WERI-Rb-1 (cell line): ENCODE data around the gene PRKCH.

ENCODE experiments used
- DNase-seq: peaks from one replicate; pipeline ENCODE4 v3.0.0-alpha.2; 2020
- H3K27ac ChIP-seq: fragments of 250-450 bp; sonication (Bioruptor Pico); 2 replicates; pipeline ENCODE4 v1.5.1; 2020; ENCODE audit warnings: mild to moderate bottlenecking, moderate library complexity
- H3K27me3 ChIP-seq: fragments of 250-450 bp; sonication (Bioruptor Pico); 2 replicates; pipeline ENCODE4 v1.5.1; 2021; ENCODE audit warnings: mild to moderate bottlenecking, low read depth, moderate library complexity; ENCODE audit not compliant: insufficient read depth, severe bottlenecking
- H3K36me3 ChIP-seq: fragments of 250-450 bp; sonication (Bioruptor Pico); 2 replicates; pipeline ENCODE4 v1.5.1; 2020; ENCODE audit warnings: mild to moderate bottlenecking, moderate library complexity
- H3K4me3 ChIP-seq: 2 replicates; pipeline ENCODE4 v1.5.1; 2011; ENCODE audit warnings: low read depth, mild to moderate bottlenecking, control low read depth, low read length
- H3K9me3 ChIP-seq: fragments of 250-450 bp; sonication (Bioruptor Pico); 2 replicates; pipeline ENCODE4 v1.5.1; 2021; ENCODE audit warnings: mild to moderate bottlenecking, moderate library complexity; ENCODE audit not compliant: severe bottlenecking
- TF ChIP-seq, protein P1 (sequence below): IDR thresholded peaks from 2 replicates; pipeline ENCODE4 v1.5.1; 2011; ENCODE audit warnings: low read depth, mild to moderate bottlenecking, control low read depth, inconsistent platforms, low read length

Gene PRKCH

GRCh38 chr14:61519106-61519505 lies 197.7 kb downstream of the PRKCH start:
- no peaks in the 10 kb centered on the region for H3K27me3 ChIP-seq
- DNase-seq = no peak
- no peaks in the 10 kb centered on the region for H3K9me3 ChIP-seq
- no peak overlapping the region for H3K4me3 ChIP-seq
- H3K27ac ChIP-seq = no peak overlapping the region
- TF ChIP-seq, protein P1, sequence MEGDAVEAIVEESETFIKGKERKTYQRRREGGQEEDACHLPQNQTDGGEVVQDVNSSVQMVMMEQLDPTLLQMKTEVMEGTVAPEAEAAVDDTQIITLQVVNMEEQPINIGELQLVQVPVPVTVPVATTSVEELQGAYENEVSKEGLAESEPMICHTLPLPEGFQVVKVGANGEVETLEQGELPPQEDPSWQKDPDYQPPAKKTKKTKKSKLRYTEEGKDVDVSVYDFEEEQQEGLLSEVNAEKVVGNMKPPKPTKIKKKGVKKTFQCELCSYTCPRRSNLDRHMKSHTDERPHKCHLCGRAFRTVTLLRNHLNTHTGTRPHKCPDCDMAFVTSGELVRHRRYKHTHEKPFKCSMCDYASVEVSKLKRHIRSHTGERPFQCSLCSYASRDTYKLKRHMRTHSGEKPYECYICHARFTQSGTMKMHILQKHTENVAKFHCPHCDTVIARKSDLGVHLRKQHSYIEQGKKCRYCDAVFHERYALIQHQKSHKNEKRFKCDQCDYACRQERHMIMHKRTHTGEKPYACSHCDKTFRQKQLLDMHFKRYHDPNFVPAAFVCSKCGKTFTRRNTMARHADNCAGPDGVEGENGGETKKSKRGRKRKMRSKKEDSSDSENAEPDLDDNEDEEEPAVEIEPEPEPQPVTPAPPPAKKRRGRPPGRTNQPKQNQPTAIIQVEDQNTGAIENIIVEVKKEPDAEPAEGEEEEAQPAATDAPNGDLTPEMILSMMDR = no peak
- no peaks in the 10 kb centered on the region for H3K36me3 ChIP-seq

DNA sequence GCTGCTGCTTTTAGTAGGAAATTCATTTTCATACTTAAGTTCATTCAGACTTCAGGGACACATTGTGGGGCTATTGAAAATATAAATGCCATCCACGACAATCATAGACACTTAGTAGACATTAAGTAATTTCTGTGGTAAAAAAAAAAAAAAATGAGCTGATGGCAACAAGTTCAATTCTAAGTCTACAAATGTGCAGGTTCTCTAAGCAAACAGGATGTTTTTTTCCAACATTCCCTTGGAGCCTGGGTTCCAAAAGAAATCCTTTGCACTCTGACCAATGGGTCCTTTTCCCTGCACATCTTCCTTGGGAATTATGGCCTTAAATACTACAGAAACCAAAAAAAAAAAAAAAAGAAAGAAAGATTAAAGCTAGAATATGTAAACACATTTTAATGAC lies 198.4 kb downstream of the PRKCH start:
- no peaks in the 10 kb centered on the region for H3K9me3 ChIP-seq
- TF ChIP-seq, protein P1 = no peak
- H3K4me3 ChIP-seq = no peak overlapping the region
- no peak for DNase-seq
- H3K27me3 ChIP-seq = no peaks in the 10 kb centered on the region
- no peaks in the 10 kb centered on the region for H3K36me3 ChIP-seq
- no peak overlapping the region for H3K27ac ChIP-seq

DNA sequence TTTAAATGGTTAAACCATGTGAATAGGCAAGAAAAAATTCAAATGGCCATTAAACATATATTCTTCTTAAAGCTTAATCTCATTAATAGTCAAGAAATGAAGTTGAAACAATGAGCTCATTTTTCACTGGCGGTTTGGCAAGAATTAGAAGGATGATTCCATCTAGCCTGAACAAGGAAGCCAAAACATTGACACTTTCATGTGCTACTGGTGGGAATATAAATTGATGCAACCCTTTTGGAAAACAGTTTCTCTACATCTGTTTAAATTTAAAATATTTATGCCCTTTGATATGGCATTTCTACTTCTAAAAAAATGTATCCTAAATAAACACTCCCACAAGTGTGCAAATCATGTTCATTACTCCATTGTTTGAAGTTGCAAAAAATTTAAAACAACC lies 199.2 kb downstream of the PRKCH start:
- Histone ChIP-seq H3K36me3 (no peaks in the 10 kb centered on the region), H3K4me3 (no peak overlapping the region), H3K27ac (no peak overlapping the region), H3K27me3 (no peaks in the 10 kb centered on the region), H3K9me3 (no peaks in the 10 kb centered on the region)
- no peak for DNase-seq
- TF ChIP-seq, protein P1 = no peak

- Histone ChIP-seq H3K27me3 (no peaks in the 10 kb centered on the region), H3K4me3 (no peak overlapping the region), H3K36me3 (no peaks in the 10 kb centered on the region), H3K27ac (no peak overlapping the region), H3K9me3 (no peaks in the 10 kb centered on the region)
- TF ChIP-seq, protein P1 = no peak
- DNase-seq = no peak
Measured at GRCh38 chr14:61521773-61522172, 200.4 kb downstream of the PRKCH start.

- TF ChIP-seq, protein P1 = no peak
- Histone ChIP-seq H3K27me3 (no peaks in the 10 kb centered on the region), H3K27ac (no peak overlapping the region), H3K9me3 (no peaks in the 10 kb centered on the region), H3K36me3 (no peaks in the 10 kb centered on the region), H3K4me3 (no peak overlapping the region)
- DNase-seq = no peak
Measured at GRCh38 chr14:61523751-61524150, 202.4 kb downstream of the PRKCH start.

DNA sequence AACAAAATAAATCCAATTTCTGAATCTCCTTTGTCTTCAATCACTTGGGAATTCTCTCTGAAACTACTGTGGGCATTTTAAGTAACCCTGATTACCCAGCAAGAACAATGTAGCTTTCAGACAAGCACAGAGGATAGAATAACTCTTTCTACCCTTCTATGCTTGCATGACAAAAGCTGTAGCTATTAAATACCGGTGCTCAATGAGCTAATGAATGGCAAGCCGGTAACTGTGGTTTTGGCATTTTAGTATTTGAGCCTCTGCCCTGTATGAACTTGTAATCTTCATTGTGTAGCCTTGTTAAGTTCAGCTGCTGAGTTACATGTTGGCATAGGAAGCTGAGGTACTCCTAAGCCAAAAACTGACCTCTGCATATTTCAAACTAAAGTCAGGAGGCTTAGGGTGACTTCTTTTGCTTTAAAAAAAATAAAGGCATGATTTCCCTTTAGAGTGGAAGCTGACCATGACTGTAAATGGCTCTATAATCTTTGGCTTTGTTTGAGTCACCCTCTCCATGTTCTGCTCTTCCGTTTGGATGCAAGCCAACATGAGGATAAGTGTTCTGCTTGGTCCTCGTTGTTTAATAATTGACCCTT lies 202.9 kb downstream of the PRKCH start:
- no peak overlapping the region for H3K27ac ChIP-seq

More for the DNA sequence above, 202.9 kb downstream of the PRKCH start:
- no peaks in the 10 kb centered on the region for H3K36me3 ChIP-seq
- H3K9me3 ChIP-seq = no peaks in the 10 kb centered on the region
- H3K27me3 ChIP-seq = no peaks in the 10 kb centered on the region
- TF ChIP-seq, protein P1 = no peak
- no peak for DNase-seq
- no peak overlapping the region for H3K4me3 ChIP-seq
